WTC11 (cell line): ENCODE data around the gene STRIT1.

ENCODE experiments used
- CBFB ChIP-seq: sonication (generic); formaldehyde crosslinking; IDR thresholded peaks from 2 replicates; pipeline ENCODE4 v1.8.1; 2022; ENCODE audit warnings: mild to moderate bottlenecking, low read depth, missing genetic modification reagents
- CTCF ChIP-seq: fragments of 200-600 bp; IDR thresholded peaks from 2 replicates; pipeline ENCODE4 v1.8.0; 2022; ENCODE audit warnings: antibody characterized with exemption
- IRF2 ChIP-seq: sonication (generic); formaldehyde crosslinking; IDR thresholded peaks from 2 replicates; pipeline ENCODE4 v1.8.0; 2022; ENCODE audit warnings: low read depth, missing genetic modification reagents, borderline replicate concordance
- NFYB ChIP-seq: sonication (generic); formaldehyde crosslinking; conservative IDR thresholded peaks from 2 replicates; pipeline ENCODE4 v1.8.0; 2022; ENCODE audit warnings: low read depth, missing genetic modification reagents
- SMAD3 ChIP-seq: sonication (generic); formaldehyde crosslinking; IDR thresholded peaks from 2 replicates; pipeline ENCODE4 v1.8.0; 2022; ENCODE audit warnings: missing genetic modification reagents, mild to moderate bottlenecking, borderline replicate concordance
- SP1 ChIP-seq: sonication (generic); formaldehyde crosslinking; conservative IDR thresholded peaks from 2 replicates; pipeline ENCODE4 v1.8.1; 2022; ENCODE audit warnings: missing genetic modification reagents
- TF ChIP-seq, protein P1 (sequence below): sonication (generic); formaldehyde crosslinking; IDR thresholded peaks from 2 replicates; pipeline ENCODE4 v1.8.1; 2023; ENCODE audit warnings: mild to moderate bottlenecking, missing genetic modification reagents
- TF ChIP-seq, protein P2 (sequence below): sonication (generic); formaldehyde crosslinking; IDR thresholded peaks from 2 replicates; pipeline ENCODE4 v1.8.1; 2022; ENCODE audit warnings: low read depth, mild to moderate bottlenecking, moderate library complexity, missing genetic modification reagents, borderline replicate concordance
- TF ChIP-seq, protein P3 (sequence below): sonication (generic); formaldehyde crosslinking; IDR thresholded peaks from 2 replicates; pipeline ENCODE4 v1.8.1; 2023; ENCODE audit warnings: mild to moderate bottlenecking, missing genetic modification reagents, moderate library complexity

- TF ChIP-seq, protein P1, sequence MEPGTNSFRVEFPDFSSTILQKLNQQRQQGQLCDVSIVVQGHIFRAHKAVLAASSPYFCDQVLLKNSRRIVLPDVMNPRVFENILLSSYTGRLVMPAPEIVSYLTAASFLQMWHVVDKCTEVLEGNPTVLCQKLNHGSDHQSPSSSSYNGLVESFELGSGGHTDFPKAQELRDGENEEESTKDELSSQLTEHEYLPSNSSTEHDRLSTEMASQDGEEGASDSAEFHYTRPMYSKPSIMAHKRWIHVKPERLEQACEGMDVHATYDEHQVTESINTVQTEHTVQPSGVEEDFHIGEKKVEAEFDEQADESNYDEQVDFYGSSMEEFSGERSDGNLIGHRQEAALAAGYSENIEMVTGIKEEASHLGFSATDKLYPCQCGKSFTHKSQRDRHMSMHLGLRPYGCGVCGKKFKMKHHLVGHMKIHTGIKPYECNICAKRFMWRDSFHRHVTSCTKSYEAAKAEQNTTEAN (CRISPR knock-in tag): no peak
- TF ChIP-seq CTCF: no peak
- TF ChIP-seq, protein P2, sequence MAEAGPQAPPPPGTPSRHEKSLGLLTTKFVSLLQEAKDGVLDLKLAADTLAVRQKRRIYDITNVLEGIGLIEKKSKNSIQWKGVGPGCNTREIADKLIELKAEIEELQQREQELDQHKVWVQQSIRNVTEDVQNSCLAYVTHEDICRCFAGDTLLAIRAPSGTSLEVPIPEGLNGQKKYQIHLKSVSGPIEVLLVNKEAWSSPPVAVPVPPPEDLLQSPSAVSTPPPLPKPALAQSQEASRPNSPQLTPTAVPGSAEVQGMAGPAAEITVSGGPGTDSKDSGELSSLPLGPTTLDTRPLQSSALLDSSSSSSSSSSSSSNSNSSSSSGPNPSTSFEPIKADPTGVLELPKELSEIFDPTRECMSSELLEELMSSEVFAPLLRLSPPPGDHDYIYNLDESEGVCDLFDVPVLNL (CRISPR knock-in tag): no peak
- no peak for TF ChIP-seq IRF2 (CRISPR knock-in tag)
- TF ChIP-seq SP1: no peak
- TF ChIP-seq SMAD3 (CRISPR knock-in tag): no peak
- TF ChIP-seq, protein P3, sequence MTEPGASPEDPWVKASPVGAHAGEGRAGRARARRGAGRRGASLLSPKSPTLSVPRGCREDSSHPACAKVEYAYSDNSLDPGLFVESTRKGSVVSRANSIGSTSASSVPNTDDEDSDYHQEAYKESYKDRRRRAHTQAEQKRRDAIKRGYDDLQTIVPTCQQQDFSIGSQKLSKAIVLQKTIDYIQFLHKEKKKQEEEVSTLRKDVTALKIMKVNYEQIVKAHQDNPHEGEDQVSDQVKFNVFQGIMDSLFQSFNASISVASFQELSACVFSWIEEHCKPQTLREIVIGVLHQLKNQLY (CRISPR knock-in tag): no peak
- TF ChIP-seq NFYB (CRISPR knock-in tag): no peak
- TF ChIP-seq CBFB (CRISPR knock-in tag): no peak
These were observed 48.8 kb downstream of the STRIT1 start for GRCh38 chr3:155244699-155245098.
